Neural cell (in vitro differentiated cells): ENCODE measurements around the gene ZNF786. TPM values are rescaled to one million over a fixed set of nuclear protein-coding genes. Genes with fewer than 3 reads are reported as not detected.
A peak's percentile ranks its signal among the peaks of the same experiment; 100 is the strongest.

Experiments used
- H2AFZ ChIP-seq: fragments of 200-600, 300-800 bp; sonication (generic), shearing (Covaris generic); 2 replicates; pipeline ENCODE4 v1.6.0; 2014; ENCODE audit warnings: low read depth, mild to moderate bottlenecking, antibody characterized with exemption, low read length, moderate library complexity
- H3F3A ChIP-seq: fragments of 200-600 bp; shearing (Covaris generic); 2 replicates; pipeline ENCODE4 v1.6.1; 2016; ENCODE audit warnings: mild to moderate bottlenecking, moderate library complexity, mixed read lengths, antibody characterized with exemption, low read length; ENCODE audit not compliant: insufficient read depth, poor library complexity, severe bottlenecking
- H3K27ac ChIP-seq: fragments of 200-600, 300-800 bp; sonication (generic), shearing (Covaris generic); 2 replicates; pipeline ENCODE4 v1.5.1; 2014; ENCODE audit warnings: mild to moderate bottlenecking, low read length, moderate library complexity
- H3K27me3 ChIP-seq: fragments of 300-800, 200-600 bp; sonication (generic), shearing (Covaris generic); 2 replicates; pipeline ENCODE4 v1.6.0; 2014; ENCODE audit warnings: mild to moderate bottlenecking, low read depth, low read length, moderate library complexity; ENCODE audit not compliant: insufficient read depth
- H3K36me3 ChIP-seq: fragments of 300-800, 200-600 bp; sonication (generic), shearing (Covaris generic); 2 replicates; pipeline ENCODE4 v1.5.1; 2014; ENCODE audit warnings: mild to moderate bottlenecking, antibody characterized with exemption, low read length, moderate library complexity; ENCODE audit not compliant: insufficient read depth
- H3K4me2 ChIP-seq: fragments of 300-800, 200-600 bp; sonication (generic), shearing (Covaris generic); 2 replicates; pipeline ENCODE4 v1.6.0; 2014; ENCODE audit warnings: mild to moderate bottlenecking, low read length
- H3K4me3 ChIP-seq: fragments of 300-800, 200-600 bp; sonication (generic), shearing (Covaris generic); 2 replicates; pipeline ENCODE4 v1.5.1; 2014; ENCODE audit warnings: mild to moderate bottlenecking, low read length, moderate library complexity
- H3K79me2 ChIP-seq: fragments of 200-600 bp; shearing (Covaris generic); replicated peaks from 2 replicates; pipeline ENCODE4 v1.6.0; 2014; ENCODE audit warnings: mild to moderate bottlenecking, low read length, moderate library complexity; ENCODE audit not compliant: insufficient read depth
- H3K9ac ChIP-seq: fragments of 300-800, 200-600 bp; sonication (generic), shearing (Covaris generic); 2 replicates; pipeline ENCODE4 v1.6.1; 2016; ENCODE audit warnings: mild to moderate bottlenecking, low read length, mixed read lengths
- H3K9me2 ChIP-seq: fragments of 200-600 bp; shearing (Covaris generic); 2 replicates; pipeline ENCODE4 v1.6.1; 2016; ENCODE audit warnings: mild to moderate bottlenecking, low read length, mixed read lengths; ENCODE audit not compliant: insufficient read depth
- H3K9me3 ChIP-seq: fragments of 200-600, 300-800 bp; sonication (generic), shearing (Covaris generic); 2 replicates; pipeline ENCODE4 v1.6.1; 2016; ENCODE audit warnings: mild to moderate bottlenecking, mixed run types, low read length, moderate library complexity, mixed read lengths
- H4K20me1 ChIP-seq: fragments of 200-600 bp; shearing (Covaris generic); 2 replicates; pipeline ENCODE4 v1.6.1; 2016; ENCODE audit warnings: mild to moderate bottlenecking, mixed run types; ENCODE audit not compliant: insufficient read depth
- EP300 ChIP-seq: fragments of 450-650 bp; conservative IDR thresholded peaks from 2 replicates; pipeline ENCODE4 v1.6.1; 2014; ENCODE audit warnings: antibody characterized with exemption, mild to moderate bottlenecking, moderate library complexity; ENCODE audit not compliant: poor library complexity, severe bottlenecking
- EZH2 ChIP-seq: fragments of 200-600, 300-800 bp; shearing (Covaris generic), sonication (generic); IDR thresholded peaks from 2 replicates; pipeline ENCODE4 v1.6.1; 2014; ENCODE audit warnings: antibody characterized with exemption, low read length, borderline replicate concordance, mild to moderate bottlenecking; ENCODE audit not compliant: insufficient read depth, poor library complexity, severe bottlenecking
- MXI1 ChIP-seq: fragments of 450-650 bp; conservative IDR thresholded peaks from 2 replicates; pipeline ENCODE4 v1.6.1; 2014; ENCODE audit warnings: antibody characterized with exemption, mild to moderate bottlenecking; ENCODE audit not compliant: poor library complexity, severe bottlenecking
- POLR2AphosphoS5 ChIP-seq: IDR thresholded peaks from 2 replicates; pipeline ENCODE4 v1.6.1; 2012
- REST ChIP-seq: IDR thresholded peaks from 2 replicates; pipeline ENCODE4 v1.6.1; 2012; ENCODE audit warnings: borderline replicate concordance
- SMC3 ChIP-seq: fragments of 450-650 bp; conservative IDR thresholded peaks from 2 replicates; pipeline ENCODE4 v1.6.1; 2014; ENCODE audit warnings: antibody characterized with exemption, mild to moderate bottlenecking, moderate library complexity; ENCODE audit not compliant: poor library complexity
- polyA plus RNA-seq: library from polyadenylated mRNA; depleted of rRNA; stranded (reverse); fragments of >200 nt; gene quantifications from 2 replicates; pipeline ENCODE4 v1.2.3, GENCODE V29; 2014
- TF ChIP-seq, protein P1 (sequence below): fragments of 450-650 bp; IDR thresholded peaks from 2 replicates; pipeline ENCODE4 v1.5.1; 2014; ENCODE audit warnings: antibody characterized with exemption, mild to moderate bottlenecking, moderate library complexity; ENCODE audit not compliant: poor library complexity, severe bottlenecking

ZNF786 gene
- polyA plus RNA-seq, 1 donor from 2014 or later = 7.8 TPM

DNA sequence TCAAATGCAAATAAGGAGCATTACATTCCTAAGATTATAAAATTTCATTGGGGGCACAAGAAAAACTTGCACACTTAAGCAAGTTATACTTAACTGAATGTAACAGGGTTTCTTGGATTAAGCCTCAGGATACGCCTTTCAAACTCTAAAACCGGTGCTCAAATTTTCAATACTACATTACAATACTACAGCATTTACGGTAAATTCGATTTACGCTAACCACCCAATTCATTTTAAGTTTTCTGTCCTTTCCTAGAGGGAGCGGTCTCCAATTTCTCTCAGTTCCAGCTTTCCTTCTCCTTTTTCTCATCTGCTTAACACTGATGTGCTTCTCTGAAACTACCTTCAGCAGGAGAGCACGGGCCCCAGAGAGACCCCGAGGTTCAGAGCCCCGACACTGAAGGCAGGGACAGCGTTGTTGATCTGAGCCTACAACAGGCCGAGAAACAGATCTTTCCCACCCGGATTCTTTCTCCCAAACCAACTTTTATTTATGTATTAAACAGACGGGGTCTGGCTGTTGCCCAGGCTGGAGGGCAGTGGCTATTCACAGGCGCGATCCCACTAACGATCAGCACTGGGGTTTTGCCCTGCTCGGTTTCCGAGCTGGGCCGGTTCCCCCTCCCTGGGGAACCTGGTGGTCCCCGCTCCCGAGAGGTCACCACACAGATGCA lies 34.8 kb upstream of the ZNF786 start:
- Histone ChIP-seq H2AFZ (peak overlapping the region; percentile 100), H3K9me2 (no peaks in the 10 kb centered on the region), H3K9me3 (no peaks in the 10 kb centered on the region), H3K27ac (peak overlapping the region; percentile 88), H3K27me3 (no peaks in the 10 kb centered on the region), H3K79me2 (no peaks in the 10 kb centered on the region), H3K9ac (peak overlapping the region; percentile 97), H3K4me3 (peak overlapping the region; percentile 96), H3K36me3 (no peaks in the 10 kb centered on the region), H4K20me1 (no peaks in the 10 kb centered on the region), H3F3A (no peaks in the 10 kb centered on the region), H3K4me2 (peak overlapping the region; percentile 96)
- TF ChIP-seq, protein P1, sequence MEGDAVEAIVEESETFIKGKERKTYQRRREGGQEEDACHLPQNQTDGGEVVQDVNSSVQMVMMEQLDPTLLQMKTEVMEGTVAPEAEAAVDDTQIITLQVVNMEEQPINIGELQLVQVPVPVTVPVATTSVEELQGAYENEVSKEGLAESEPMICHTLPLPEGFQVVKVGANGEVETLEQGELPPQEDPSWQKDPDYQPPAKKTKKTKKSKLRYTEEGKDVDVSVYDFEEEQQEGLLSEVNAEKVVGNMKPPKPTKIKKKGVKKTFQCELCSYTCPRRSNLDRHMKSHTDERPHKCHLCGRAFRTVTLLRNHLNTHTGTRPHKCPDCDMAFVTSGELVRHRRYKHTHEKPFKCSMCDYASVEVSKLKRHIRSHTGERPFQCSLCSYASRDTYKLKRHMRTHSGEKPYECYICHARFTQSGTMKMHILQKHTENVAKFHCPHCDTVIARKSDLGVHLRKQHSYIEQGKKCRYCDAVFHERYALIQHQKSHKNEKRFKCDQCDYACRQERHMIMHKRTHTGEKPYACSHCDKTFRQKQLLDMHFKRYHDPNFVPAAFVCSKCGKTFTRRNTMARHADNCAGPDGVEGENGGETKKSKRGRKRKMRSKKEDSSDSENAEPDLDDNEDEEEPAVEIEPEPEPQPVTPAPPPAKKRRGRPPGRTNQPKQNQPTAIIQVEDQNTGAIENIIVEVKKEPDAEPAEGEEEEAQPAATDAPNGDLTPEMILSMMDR = no peak
- TF ChIP-seq EP300 (no peak), POLR2AphosphoS5 (no peak), MXI1 (no peak), REST (no peak), SMC3 (no peak)

DNA sequence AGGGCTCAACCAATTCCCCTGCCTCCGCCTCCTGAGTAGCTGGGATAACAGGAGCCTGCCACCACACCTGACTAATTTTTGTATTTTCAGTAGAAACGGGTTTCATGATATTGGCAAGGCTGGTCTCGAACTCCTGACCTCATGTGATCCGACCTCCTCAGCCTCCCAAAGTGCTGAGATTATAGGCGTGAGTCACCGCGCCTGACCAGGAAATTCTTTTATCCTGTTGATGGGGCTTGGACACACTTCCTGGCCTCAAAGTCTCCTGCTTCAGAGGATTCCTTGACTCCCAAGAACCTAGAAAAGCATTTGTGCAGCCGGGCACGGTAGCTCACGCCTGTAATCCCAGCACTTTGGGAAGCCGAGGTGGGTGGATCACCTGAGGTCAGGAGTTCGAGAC lies 19.5 kb upstream of the ZNF786 start:
- Histone ChIP-seq H3K4me2 (no peak overlapping the region), H3K9me3 (no peaks in the 10 kb centered on the region), H3K9me2 (no peaks in the 10 kb centered on the region), H3K27me3 (no peaks in the 10 kb centered on the region), H3K36me3 (no peaks in the 10 kb centered on the region), H3F3A (no peaks in the 10 kb centered on the region), H2AFZ (no peak overlapping the region), H3K4me3 (no peak overlapping the region), H3K27ac (no peak overlapping the region), H3K79me2 (no peaks in the 10 kb centered on the region), H4K20me1 (no peaks in the 10 kb centered on the region), H3K9ac (no peak overlapping the region)
- TF ChIP-seq, protein P1 = no peak
- TF ChIP-seq EZH2 (no peak), MXI1 (no peak), SMC3 (no peak), POLR2AphosphoS5 (no peak), EP300 (no peak)
